Measurements from ENCODE around the gene PLCD3. TPM values are rescaled to one million over a fixed set of nuclear protein-coding genes. Genes with fewer than 3 reads are reported as not detected.

Gene PLCD3
- total and polyA plus RNA-seq, 2 of the 13 experiments (the other 11 are each of a cell fraction or from before 2014, with no cell fraction given), result 11.3 to 39.1 TPM

GRCh38 chr17:45172541-45173286 is 40.4 kb upstream of the PLCD3 start (continued):
- TF ChIP-seq ZNF790 (CRISPR knock-in tag; IDR thresholded peaks at IDR 0.05; ENCODE audit: borderline replicate concordance), result no peak
- TF ChIP-seq HNF1B (CRISPR knock-in tag; IDR thresholded peaks at IDR 0.05), result peak; percentile 25
- TF ChIP-seq PTBP1 (IDR thresholded peaks at IDR 0.05; ENCODE audit: low read depth, low read length, poor library complexity, severe bottlenecking), result no peak
- TF ChIP-seq ATF3 (CRISPR knock-in tag; IDR thresholded peaks at IDR 0.05), result peak; percentile 59
- TF ChIP-seq MYNN (CRISPR knock-in tag; IDR thresholded peaks at IDR 0.05; ENCODE audit: low read depth), result peak; percentile 88; the same call in 1 of the 2 replicates
- peak; percentile 92; the same call in 1 of the 2 replicates for TF ChIP-seq AHR (CRISPR knock-in tag; IDR thresholded peaks at IDR 0.05)
- no peak for TF ChIP-seq ZBTB43 (CRISPR knock-in tag; conservative IDR thresholded peaks at IDR 0.05)
- TF ChIP-seq ZNF264 (CRISPR knock-in tag; IDR thresholded peaks at IDR 0.05), result no peak
- 0 out of 2 replicates have a peak, but pooled peaks have one; percentile 25 for TF ChIP-seq ZFYVE20 (CRISPR knock-in tag; IDR thresholded peaks at IDR 0.05; ENCODE audit: borderline replicate concordance, low read depth)
- TF ChIP-seq HOXD1 (CRISPR knock-in tag; IDR thresholded peaks at IDR 0.05), result peak; percentile 46
- peak; percentile 67; the same call in 1 of the 2 replicates for TF ChIP-seq ZFP82 (CRISPR knock-in tag; IDR thresholded peaks at IDR 0.05; ENCODE audit: borderline replicate concordance)
- no peak for TF ChIP-seq ZNF557 (CRISPR knock-in tag; IDR thresholded peaks at IDR 0.05)
- TF ChIP-seq REPIN1 (CRISPR knock-in tag; IDR thresholded peaks at IDR 0.05; ENCODE audit: borderline replicate concordance, low read depth), result no peak; the same call in 1 of the 2 replicates
- TF ChIP-seq ZNF251 (CRISPR knock-in tag; IDR thresholded peaks at IDR 0.05), result peak; percentile 69; the same call in 1 of the 2 replicates
- peak; percentile 85 for TF ChIP-seq ZNF724P (CRISPR knock-in tag; IDR thresholded peaks at IDR 0.05; ENCODE audit: borderline replicate concordance)
- peak; percentile 76; the same call in 1 of the 2 replicates for TF ChIP-seq HES4 (CRISPR knock-in tag; IDR thresholded peaks at IDR 0.05; ENCODE audit: borderline replicate concordance)
- no peak for TF ChIP-seq ZNF629 (CRISPR knock-in tag; conservative IDR thresholded peaks at IDR 0.05)
- peak; percentile 73 for TF ChIP-seq POGK (CRISPR knock-in tag; conservative IDR thresholded peaks at IDR 0.05)
- TF ChIP-seq ZNF687 (CRISPR knock-in tag; IDR thresholded peaks at IDR 0.05), result peak; percentile 73
